ENCODE data around the gene KCNC1.

DNA sequence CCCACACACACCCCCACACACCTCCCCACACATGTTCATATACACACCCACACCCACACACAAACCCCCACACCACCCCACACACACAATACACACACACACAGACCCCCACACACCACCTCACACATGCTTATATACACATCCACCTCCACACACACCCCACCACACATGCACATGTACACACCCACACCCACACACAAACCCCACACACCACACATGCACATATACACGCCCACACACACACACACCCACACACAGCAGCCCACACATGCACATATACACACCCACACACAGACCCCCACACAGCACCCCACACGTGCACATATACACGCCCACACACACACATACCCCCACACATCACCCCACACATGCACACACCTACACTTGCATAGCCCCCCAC, 29.1 kb downstream of the KCNC1 start:
- TF ChIP-seq POLR2A (IDR thresholded peaks at IDR 0.05; ENCODE audit: low read depth, low read length) (no peak), MAZ (IDR thresholded peaks at IDR 0.05; ENCODE audit: borderline replicate concordance, low read depth, low read length) (no peak), RAD21 (IDR thresholded peaks at IDR 0.05; ENCODE audit: low read length) (no peak), RFX5 (IDR thresholded peaks at IDR 0.05; ENCODE audit: low read depth, low read length) (no peak), SMC3 (IDR thresholded peaks at IDR 0.05; ENCODE audit: low read depth, low read length) (no peak), MXI1 (IDR thresholded peaks at IDR 0.05; ENCODE audit: borderline replicate concordance, low read depth, low read length) (no peak)
- TF ChIP-seq, protein P1, sequence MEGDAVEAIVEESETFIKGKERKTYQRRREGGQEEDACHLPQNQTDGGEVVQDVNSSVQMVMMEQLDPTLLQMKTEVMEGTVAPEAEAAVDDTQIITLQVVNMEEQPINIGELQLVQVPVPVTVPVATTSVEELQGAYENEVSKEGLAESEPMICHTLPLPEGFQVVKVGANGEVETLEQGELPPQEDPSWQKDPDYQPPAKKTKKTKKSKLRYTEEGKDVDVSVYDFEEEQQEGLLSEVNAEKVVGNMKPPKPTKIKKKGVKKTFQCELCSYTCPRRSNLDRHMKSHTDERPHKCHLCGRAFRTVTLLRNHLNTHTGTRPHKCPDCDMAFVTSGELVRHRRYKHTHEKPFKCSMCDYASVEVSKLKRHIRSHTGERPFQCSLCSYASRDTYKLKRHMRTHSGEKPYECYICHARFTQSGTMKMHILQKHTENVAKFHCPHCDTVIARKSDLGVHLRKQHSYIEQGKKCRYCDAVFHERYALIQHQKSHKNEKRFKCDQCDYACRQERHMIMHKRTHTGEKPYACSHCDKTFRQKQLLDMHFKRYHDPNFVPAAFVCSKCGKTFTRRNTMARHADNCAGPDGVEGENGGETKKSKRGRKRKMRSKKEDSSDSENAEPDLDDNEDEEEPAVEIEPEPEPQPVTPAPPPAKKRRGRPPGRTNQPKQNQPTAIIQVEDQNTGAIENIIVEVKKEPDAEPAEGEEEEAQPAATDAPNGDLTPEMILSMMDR (conservative IDR thresholded peaks at IDR 0.05; ENCODE audit: low read depth, low read length), result no peak
